ENCODE results near the gene DGCR6L.
A peak's percentile ranks its signal among the peaks of the same experiment; 100 is the strongest.
"Not testable (repeated sequence)": the region's sequence is repeated elsewhere in the genome, so short reads cannot be mapped to it uniquely, and the experiment has no call there.

Gene DGCR6L

GRCh38 chr22:20291604-20292063 is 28.2 kb downstream of the DGCR6L start:
- no peak for DNase-seq (ENCODE audit: low read depth)

- no peak for DNase-seq (ENCODE audit: low read depth)
These were observed 28.6 kb downstream of the DGCR6L start for GRCh38 chr22:20291249-20291586.

GRCh38 chr22:20290578-20291248 is 29.1 kb downstream of the DGCR6L start:
- DNase-seq (ENCODE audit: low read depth): no peak

- no peak for DNase-seq (ENCODE audit: low read depth)
These were observed 29.8 kb downstream of the DGCR6L start for GRCh38 chr22:20290045-20290392.

GRCh38 chr22:20289182-20290044 is 30.4 kb downstream of the DGCR6L start:
- not testable (repeated sequence) for DNase-seq (ENCODE audit: low read depth)

GRCh38 chr22:20286784-20287423 is 33.0 kb downstream of the DGCR6L start:
- not testable (repeated sequence) for DNase-seq (ENCODE audit: low read depth)

GRCh38 chr22:20286312-20286660 is 33.6 kb downstream of the DGCR6L start:
- not testable (repeated sequence) for DNase-seq (ENCODE audit: low read depth)

- DNase-seq (ENCODE audit: low read depth): peak; percentile 8
These were observed 34.2 kb downstream of the DGCR6L start for GRCh38 chr22:20285473-20286311.

GRCh38 chr22:20284471-20285086 is 35.3 kb downstream of the DGCR6L start:
- no peak for DNase-seq (ENCODE audit: low read depth)

- DNase-seq (ENCODE audit: low read depth): no peak
These were observed 36.2 kb downstream of the DGCR6L start for GRCh38 chr22:20283674-20284066.

GRCh38 chr22:20282901-20283673 is 36.8 kb downstream of the DGCR6L start:
- no peak for DNase-seq (ENCODE audit: low read depth)

- DNase-seq (ENCODE audit: low read depth): no peak
These were observed 38.0 kb downstream of the DGCR6L start for GRCh38 chr22:20281891-20282290.

- DNase-seq (ENCODE audit: low read depth): not testable (repeated sequence)
These were observed 38.4 kb downstream of the DGCR6L start for GRCh38 chr22:20281473-20281872.

GRCh38 chr22:20280866-20281265 is 39.0 kb downstream of the DGCR6L start:
- no peak for DNase-seq (ENCODE audit: low read depth)

- DNase-seq (ENCODE audit: low read depth): not testable (repeated sequence)
These were observed 39.7 kb downstream of the DGCR6L start for GRCh38 chr22:20280163-20280562.

GRCh38 chr22:20279662-20280134 is 40.2 kb downstream of the DGCR6L start:
- no peak for DNase-seq (ENCODE audit: low read depth)

GRCh38 chr22:20278726-20279490 is 41.0 kb downstream of the DGCR6L start:
- DNase-seq (ENCODE audit: low read depth): not testable (repeated sequence)

- DNase-seq (ENCODE audit: low read depth): not testable (repeated sequence)
These were observed 41.8 kb downstream of the DGCR6L start for GRCh38 chr22:20277936-20278635.

- no peak for DNase-seq (ENCODE audit: low read depth)
These were observed 43.4 kb downstream of the DGCR6L start for GRCh38 chr22:20276468-20276867.
